Globus pallidus (tissue), 1 donor: ENCODE results near the gene NTF3.

ENCODE experiments used
- DNase-seq: peaks from one replicate; pipeline ENCODE4 v3.0.0-alpha.2; 2015; ENCODE audit warnings: low spot score

The NTF3 gene

DNA sequence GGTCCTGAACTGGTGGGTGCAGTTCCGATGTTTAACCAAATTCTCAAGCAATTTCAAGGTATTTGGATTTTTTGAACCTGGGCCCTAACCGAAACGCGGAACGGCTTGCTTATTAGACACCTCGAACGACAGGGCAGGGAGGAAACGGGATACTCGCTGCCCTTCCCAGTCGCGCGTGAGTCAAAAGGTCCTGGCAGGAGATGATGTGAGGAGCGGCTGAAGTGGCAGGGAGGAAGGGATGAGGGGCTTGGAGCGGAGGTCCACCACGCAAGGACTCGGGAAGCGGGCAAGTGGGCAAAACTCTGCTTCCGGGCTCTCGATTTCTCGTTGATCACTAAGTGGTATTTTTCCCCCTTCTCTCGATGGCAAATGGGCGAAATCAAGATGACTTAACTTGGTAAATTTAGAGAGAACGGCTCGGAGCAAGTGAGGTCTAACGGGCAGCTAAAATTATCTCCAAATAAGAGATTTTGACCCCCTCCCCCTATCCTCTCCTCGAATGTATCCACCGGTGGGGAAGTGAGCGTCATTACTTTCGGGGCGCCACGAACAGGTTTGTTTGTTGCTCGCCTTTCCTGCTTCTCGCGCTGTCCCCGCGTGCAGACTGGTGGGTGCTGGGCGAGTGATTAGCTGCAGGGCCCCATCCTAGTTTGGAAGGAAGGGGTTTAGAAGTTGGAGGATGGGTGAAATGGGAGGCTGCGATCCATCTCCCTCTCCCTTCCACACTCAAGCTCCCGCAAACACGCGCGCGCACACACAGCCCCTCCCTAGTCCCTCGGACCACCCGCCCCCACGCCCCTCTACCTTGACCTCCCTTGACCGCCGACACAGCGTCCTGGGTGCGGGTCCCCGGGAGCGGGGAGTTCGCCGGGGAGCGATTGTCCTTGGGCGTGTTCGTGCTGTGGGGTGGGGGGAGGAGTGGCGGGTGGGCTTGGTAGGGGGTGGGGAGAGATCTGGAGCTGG is 986 bp upstream of the NTF3 start:
- DNase-seq = no peak

DNA sequence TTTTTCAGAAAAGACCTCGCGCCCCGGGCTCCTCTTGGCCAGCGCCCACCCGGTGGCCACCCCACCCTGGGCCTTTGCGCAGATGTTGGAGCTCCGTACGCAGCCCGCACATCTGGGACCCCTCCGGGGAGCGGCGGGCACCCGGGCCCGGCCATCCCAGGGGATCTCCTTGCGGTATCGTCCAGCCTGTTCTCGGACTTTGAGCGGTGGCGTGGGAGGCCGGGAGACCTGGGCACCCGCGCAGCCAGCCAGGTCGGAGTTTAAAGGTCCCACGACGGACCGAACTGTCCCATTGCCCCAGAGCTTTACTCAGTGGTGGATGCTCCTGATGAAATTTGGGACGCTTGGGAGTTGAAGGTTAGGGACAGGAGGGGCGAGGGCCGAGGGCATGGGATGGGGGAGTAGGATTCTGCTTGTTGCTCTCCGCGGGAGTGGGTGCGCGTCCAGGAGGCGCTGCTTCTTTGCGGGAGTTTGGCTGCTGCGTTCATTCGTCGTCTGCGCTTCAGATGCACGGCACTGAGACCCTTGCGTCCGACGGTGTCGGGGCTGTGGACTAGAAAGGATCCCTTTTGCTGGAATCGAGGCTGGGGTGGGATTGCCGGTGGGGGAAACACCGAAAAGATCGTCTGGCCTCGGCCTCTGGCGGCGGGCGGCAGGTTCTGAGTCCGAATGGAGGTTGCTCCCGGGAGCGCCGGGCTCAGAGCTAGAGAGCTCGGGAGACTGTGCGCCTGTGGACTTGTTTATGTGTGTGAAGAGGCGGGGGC is 1.4 kb downstream of the NTF3 start:
- no peak for DNase-seq

DNA sequence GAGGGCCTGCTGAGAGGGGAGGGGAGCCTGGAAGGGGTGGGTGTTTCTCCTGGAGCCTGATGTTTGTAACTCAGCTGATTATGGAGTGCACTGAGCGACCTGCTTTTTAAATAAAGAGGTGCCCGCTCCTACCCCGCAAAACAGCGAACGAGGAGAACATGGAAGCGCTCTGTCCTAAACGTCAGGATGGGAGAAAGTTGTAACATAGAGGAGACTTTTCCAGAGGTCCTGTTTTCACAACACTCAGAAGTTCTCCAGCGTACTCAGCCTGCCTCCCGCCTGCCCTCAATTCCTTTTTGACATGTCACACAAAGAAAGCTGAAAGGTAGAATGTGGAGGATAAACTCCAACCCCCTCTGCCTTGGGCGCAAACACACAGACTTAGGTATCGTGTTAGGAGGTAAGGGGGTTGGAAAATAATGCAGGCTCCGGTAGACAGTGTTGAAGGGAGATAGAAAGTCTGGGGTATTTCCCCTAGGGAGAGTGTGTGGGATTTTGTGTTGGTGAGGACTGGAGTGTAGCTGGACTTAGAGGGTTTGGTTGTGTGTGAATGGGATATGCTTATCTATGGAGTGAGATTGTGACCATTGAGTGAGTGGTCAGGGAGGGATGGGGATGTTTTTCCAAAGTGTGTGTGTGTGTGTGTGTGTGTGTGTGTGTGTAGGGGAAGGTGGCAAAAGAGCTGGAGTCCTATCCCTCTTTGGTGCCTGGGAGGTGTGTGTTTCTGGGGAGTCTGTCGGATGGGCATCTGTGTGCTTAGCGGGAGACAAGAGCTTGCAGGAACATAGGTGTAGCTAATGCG is 2.1 kb downstream of the NTF3 start:
- no peak for DNase-seq

DNA sequence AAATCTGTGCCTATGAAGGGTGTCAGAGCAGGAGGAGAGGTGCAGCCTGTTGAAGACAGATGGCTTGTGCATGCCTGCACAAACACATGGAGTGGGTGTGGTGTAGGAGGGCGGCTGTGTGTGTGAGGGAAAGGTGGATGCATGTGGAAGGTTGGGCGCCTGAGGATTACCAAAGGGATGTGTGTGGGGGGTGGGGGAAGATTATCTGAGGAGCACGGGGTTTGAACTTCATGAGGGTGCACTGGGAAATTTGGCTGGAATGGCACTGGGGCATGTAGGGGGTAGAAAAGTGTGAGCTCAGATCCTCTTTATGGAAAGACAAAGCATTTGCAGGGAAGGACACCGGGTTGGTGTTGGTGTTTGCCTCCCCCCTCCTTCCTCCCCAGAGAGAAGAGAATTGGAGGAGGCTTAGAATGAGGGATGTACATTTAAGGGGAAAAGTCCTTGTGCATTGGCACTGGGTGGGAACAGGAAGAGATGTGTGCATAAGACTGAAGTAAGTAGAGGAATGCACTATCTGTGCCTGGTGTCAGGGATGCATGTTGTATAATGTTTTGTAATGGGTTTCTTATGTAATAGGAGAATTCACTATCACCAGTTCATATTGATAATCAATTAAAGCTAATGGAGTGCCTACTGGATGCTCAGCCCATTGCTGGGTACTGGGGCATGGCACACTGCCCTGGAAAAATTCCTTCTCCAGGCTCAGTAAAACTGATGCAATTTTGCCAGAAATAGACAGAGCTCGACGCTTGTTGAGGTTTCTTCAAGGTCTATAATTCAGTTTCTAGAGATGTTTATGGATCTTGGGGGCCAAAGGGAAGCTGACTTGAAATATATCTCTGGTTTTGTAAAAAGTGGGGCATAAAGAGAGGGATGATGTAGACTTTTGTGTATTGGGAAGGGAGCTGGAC is 3.0 kb downstream of the NTF3 start:
- DNase-seq = no peak

DNA sequence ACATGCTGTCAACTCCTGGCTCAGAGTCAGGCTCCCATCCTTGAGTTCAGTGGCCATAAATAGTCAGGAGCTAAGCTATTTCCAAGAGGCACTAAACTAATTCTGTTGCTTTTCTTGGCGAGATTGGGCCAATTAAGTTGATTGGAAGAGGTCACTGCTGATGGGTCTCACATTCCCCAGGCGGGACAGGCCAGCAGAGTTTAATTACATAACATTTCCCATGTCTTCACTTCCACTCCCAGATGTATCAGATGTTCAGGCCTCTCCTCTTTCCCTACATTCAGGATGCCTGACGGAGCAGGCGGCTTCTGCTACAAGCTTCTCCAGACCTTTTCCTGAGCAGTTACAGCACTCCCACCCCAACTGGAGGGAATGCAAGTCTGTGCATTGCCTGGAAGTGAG is 5.3 kb downstream of the NTF3 start:
- DNase-seq = no peak

DNA sequence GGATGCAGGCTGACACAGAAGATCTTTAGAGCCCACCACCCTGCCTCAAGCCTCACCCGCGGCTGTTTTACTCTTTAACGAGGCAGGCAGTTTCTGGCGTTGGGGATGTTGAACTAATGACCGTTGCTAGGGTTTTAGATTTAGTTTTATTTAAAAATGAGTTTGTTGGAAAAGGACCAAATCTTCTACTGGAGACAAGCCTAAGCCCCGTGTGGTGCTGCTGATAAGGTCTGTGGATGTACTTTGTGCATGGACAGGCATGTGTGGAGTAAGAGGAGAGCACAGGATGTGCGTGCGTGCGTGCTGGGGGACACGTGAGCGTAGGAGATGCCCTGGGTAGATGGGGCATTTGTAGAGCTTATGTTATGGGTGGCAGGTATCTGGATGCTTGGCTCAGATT is 5.7 kb downstream of the NTF3 start:
- no peak for DNase-seq

DNA sequence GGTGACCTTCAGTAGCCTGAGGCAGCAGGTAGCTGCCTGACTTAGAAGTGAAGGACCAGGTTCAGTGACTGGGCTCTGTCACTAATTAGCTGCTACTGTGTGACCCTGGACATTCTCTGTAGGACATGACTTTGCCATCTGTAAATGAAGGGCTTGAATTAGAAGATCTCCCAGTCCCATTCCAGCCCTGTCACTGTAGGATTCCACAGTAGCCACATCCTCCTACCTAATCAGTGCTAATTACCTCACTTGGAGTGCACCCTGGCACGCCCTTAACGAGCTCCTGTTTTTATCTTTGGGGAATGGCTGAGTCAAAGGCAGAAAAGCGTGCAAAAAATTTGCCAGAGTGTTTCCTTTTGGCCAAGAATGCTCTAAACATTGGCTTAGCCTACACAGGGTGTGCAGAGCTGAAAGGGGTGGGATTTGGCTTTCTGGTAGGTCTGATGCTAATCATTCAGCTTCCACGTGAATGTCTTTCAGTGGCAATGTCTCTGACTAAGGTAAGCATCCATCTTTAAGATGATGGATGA is 6.8 kb downstream of the NTF3 start:
- DNase-seq = no peak

DNA sequence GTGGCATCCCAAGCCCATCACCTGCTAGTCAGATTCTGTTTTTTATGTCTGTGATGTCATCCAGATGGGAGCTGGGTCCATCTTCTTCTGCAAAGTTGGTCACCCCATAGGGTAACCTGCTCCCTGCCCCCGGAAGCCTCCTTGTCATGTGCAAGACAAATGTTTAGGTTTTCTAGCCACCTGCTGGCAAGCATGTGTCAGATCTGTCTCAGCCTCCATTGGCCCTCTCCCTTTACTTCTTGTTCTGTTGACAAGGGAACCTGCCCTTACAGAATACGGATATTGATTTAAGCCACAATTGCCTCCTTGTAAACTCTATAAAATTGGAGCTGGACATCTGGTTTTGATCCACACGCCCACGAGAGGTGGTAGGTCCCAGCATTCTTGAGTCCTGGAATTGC is 7.5 kb downstream of the NTF3 start:
- no peak for DNase-seq

DNA sequence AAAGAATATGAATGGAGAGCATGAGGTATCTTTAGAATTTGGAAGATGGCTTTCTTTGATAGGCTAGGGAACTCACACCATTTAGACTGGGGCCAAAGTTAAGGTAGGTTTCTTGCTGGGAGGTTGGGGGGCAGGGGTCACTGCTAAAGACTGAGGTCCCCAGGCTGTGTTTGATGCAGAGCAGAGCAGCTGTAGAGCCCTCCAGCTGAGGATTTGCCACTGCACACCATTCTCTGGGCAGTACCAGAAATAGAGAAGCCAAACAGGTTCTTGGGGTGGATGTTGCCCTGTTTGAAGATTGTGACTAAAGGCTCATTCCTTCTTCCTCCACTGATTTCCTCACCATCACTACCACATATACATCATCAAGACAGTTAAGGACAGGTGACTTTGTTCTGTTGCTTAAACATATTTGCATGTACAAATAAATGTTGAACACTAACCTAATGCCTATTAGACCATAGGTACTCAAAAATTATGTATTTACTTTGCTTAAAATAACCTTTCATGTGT is 7.9 kb downstream of the NTF3 start:
- DNase-seq = no peak

DNA sequence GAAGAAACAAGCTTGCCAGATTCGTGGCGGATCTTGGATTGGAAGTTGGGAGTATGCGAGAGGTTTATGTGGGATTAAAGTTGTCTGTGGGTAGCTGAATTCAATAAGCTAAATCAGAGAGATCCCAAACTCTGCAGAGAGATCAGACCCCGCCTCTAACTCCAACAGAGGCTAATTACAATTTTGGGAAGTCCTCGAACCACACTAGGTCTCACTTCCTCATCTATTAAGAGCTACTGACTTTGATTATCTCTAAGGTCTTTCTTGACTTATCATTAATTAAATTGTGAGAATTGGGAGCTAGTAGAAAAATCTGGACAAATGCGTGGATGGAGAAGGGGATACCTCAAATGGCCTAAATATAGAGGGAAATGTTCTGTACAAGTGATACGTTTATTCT is 9.1 kb downstream of the NTF3 start:
- DNase-seq = peak; percentile 21

DNA sequence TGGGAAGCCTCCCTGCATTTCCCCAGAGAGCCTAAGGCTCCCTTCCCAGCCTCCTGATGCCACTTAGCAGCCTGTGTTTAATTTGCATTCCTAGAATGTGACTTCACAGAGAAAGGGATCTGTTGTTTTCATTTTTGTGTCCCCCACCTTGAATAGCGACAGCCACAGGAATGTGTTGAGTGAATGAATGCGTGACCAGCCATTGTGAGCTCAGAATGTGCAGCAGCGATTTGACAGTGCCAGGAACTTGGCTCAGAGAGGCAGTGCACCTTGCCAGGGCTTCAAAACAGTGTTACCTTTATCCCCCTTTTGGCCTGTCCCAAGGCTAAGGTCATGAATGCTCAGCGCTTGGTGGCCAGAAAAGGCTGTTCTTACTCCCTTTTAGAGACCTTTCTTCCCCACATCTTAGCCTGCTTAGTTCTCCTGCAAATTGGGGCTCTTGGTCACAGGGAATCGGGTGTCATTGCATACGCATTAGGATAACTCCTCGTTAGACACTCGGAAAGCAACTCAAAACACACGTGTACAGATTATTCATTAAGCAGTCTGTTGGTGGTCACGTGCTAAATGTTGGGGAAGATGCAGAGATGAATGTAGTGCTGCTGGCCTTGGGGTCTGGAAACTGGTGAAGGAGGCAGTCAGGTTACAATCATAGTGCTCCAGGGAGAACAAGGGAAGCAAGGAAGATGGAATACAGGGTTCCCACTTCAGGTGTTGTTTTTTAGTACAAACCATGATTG is 9.8 kb downstream of the NTF3 start:
- no peak for DNase-seq

DNA sequence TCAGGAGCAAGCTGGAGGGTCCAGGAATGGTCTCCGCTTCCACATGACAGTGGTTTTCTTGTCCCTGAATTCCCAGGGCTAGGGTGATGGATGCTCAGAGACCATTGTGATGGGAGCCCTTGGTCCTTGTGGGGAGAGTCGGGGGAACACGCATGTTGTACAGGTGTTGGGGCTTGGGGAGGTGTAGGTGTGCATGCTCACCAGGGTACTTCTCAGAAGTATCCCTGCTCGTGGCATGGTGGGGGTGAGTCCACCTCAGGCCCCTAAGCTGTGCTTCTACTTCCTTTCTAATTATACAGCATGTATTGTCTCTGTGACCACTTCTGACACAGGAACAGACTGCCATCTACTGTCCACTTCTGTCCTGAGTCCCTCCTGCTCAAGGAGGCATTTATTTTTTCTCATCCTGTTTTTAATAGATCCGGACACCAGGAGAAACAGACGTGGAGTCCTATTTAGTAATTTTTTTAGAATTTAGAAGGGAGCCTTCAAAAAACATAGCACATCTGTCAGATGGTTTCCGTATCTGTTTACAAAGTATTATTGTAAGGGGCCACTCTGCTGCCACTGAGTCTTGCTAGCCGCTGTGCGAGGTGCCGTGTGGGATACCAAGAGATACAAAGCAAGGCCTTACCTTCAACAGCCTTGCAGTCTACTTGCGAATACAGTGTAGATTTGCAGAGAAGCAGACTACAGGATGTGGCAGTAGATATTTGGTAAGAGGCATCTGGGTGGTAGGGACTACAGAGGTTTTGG is 10.5 kb downstream of the NTF3 start:
- DNase-seq = peak; percentile 31

DNA sequence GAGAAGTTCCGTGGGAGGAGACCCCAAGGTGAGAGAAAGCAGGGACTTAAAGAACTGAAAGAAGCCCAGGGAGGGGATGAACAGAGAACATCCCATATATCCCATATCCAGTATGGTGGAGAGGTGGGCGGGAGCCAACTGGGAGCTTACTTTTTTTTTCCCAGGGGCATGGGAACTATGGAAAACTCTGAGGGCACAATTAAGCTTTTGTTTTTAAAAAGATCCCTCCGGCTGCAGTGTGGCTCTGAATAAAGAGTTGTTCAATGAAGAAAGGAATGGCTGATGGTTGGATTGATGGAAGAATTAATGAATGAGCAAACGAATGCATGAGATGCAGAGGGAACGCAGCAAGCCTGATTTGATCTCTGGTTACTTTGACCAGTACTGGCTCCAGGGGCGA is 12.6 kb downstream of the NTF3 start:
- no peak for DNase-seq

DNA sequence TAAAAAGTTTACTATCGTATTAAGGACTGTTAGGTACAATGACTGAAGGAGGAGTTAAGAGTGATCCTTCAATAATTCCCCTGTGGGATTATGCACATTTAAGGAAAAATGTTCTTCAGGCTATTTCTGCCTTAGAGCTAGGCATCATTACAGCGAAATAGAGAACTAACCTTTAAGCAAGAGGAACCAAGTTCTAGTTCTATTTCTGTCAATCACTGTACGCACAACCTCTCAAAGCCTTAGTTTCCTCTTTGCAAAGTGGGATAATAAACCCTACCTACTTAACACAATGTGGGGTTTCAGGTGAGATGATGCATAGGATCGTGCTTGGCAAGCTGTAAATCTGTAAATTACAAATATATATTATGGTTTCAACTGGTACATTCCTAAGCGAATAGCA is 15.4 kb downstream of the NTF3 start:
- DNase-seq = peak; percentile 5

DNA sequence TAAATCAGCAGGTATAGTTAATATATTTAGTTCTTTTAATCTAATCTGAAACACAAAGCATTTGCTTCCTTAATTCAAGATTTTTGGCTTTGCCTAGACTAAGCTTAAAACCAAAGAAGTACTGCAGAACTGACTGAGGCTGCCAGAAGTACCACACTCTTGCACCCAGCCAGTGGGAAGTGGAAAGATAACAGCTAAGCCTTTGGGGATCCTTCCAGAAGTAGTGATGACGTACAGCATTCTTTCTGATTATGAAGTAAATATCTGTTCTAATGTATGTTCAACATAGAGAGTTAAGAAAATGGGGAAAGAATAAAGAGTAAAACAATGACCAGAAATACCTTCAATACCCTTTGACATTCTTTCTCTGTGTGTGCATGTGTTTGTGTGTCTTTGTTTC is 19.3 kb downstream of the NTF3 start:
- no peak for DNase-seq

DNA sequence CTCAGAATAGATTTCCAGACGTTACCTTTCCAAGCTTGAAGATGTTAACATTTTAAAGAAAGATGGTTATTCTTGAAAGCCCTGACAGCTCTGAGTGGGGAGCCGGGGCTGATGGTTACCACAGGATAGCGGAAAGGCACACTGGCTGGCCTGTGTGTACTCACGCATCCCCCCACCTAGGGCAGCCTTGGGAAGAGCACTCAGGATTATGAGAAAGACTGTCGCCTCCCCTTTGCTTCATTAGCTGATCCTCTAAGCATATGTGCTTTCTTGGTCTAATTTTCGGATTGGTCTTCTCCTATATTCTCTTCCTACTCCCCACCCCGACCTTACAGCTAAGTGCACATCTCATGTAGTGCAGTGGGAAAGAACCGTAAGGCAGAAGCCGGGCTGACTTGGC is 20.7 kb downstream of the NTF3 start:
- DNase-seq = no peak

DNA sequence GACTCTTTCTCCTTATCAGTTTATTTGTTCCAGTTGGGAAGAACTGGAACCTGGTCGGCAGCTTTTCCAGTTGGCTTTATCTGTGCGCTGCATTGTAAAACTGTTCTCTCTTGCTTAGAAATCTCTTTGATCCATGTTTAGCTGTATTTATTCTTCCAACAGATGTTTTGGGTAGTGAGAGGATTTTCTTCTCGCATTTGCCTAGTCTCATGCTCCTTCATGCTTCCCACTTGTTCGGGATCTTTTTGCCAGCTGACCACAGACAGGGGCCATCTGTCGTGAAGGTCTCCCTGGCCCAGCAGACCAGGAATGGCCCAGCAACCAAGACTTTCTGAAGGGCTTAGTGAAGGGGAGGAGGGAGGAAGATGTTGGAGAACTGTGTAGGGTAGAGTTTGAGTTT is 21.6 kb downstream of the NTF3 start:
- DNase-seq = no peak

DNA sequence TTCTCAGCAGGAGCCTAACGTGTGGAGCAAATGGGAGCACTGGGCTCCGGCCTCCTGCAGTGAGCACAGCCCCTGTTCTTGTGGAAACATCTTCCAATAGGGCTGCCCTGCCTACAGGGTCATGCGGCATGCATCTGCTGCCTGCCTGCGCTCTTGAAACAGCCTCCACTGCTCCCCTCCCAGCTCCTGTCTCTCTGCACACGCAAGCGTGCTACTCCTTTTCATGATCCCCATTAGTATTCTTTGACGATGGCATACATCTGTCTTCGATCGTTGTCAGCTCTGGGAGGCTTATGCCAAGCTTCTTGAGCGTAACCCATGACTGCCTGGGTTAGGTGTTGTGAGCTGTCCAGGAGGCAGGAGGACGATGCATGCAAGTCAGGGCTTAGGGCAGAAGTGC is 23.1 kb downstream of the NTF3 start:
- DNase-seq = no peak

DNA sequence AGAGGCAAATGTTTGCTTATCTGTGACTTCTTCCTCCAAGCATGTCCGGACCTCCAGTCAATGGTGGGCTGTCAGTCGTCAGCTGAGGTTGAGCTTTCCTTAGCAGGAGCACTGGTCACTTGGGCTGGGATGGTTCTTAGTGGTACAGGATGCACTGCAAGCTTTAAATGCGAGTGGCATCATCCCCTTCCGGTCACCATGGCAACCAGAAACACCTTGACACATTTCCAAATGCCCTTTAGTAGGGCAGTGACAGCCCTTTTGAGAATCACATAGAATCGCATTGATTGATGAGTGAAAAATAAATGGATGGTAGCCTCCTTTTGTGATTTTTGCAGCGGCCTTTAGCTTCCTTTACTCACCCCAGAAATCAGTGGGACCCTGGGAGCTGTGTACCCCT is 24.1 kb downstream of the NTF3 start:
- no peak for DNase-seq
